Common myeloid progenitor, CD34-positive (primary cell): ENCODE measurements around the gene CRYAA.

Experiments
- CTCF ChIA-PET: fragments of 350-600 bp; sonication (Branson Sonifier 250); formaldehyde crosslinking; loops from one replicate; lab custom pipeline; 2021; ENCODE audit warnings: antibody characterized with exemption; lab: Charles Lee
- POLR2A ChIA-PET: fragments of 350-600 bp; sonication (Branson Sonifier 250); formaldehyde crosslinking; loops from one replicate; lab custom pipeline; 2021; ENCODE audit warnings: antibody characterized with exemption; lab: Charles Lee
- DNase-seq, 3 donors: peaks; one replicate each; pipeline versions ENCODE4 v3.0.0 to v3.0.0-alpha.2; 2013
- H3K27ac ChIP-seq, 2 experiments: 1 replicate in 1 of 2; 2 replicates in 1 of 2; pipeline ENCODE4 v1.7.0; 2013; ENCODE audit warnings: inconsistent platforms in 2 of 2, low read length in 2 of 2, mild to moderate bottlenecking in 2 of 2, low read depth in 1 of 2, moderate library complexity in 1 of 2; ENCODE audit not compliant: severe bottlenecking in 2 of 2, insufficient read depth in 1 of 2, poor library complexity in 1 of 2
- H3K27me3 ChIP-seq, 5 experiments: replicated peaks in 2 of 5; 1 replicate in 3 of 5; 2 replicates in 2 of 5; pipeline versions ENCODE4 v1.6.1 to v1.7.0; 2013; ENCODE audit warnings: low read length in 4 of 5, mild to moderate bottlenecking in 2 of 5, moderate library complexity in 2 of 5, inconsistent platforms in 1 of 5; ENCODE audit not compliant: insufficient read depth in 5 of 5, control insufficient read depth in 4 of 5
- H3K36me3 ChIP-seq, 4 experiments: 1 replicate in 2 of 4; 2 replicates in 2 of 4; pipeline versions ENCODE4 v1.6.1 to v1.7.0; 2013; ENCODE audit warnings: low read length in 3 of 4, control low read depth in 1 of 4, mild to moderate bottlenecking in 1 of 4; ENCODE audit not compliant: control insufficient read depth in 4 of 4, insufficient read depth in 4 of 4
- H3K4me1 ChIP-seq, 4 experiments: 1 replicate in 3 of 4; 2 replicates in 1 of 4; pipeline versions ENCODE4 v1.6.1 to v1.7.1; 2013; ENCODE audit warnings: low read length in 3 of 4, mild to moderate bottlenecking in 3 of 4, control low read depth in 1 of 4, inconsistent platforms in 1 of 4, moderate library complexity in 1 of 4; ENCODE audit not compliant: control insufficient read depth in 4 of 4, insufficient read depth in 4 of 4; ENCODE audit errors: control extremely low read depth in 1 of 4
- H3K4me3 ChIP-seq, 7 experiments: 1 replicate in 4 of 7; 2 replicates in 3 of 7; pipeline versions ENCODE4 v1.5.1 to v1.7.0; 2013; ENCODE audit warnings: mild to moderate bottlenecking in 7 of 7, low read length in 6 of 7, moderate library complexity in 6 of 7, inconsistent platforms in 2 of 7, low read depth in 2 of 7, control low read depth in 1 of 7; ENCODE audit not compliant: insufficient read depth in 4 of 7, control insufficient read depth in 1 of 7; ENCODE audit errors: extremely low read depth in 1 of 7
- H3K9me3 ChIP-seq, 5 experiments: 1 replicate in 4 of 5; 2 replicates in 1 of 5; pipeline versions ENCODE4 v1.6.1 to v1.7.1; 2013; ENCODE audit warnings: low read length in 4 of 5, mild to moderate bottlenecking in 2 of 5, inconsistent platforms in 1 of 5, low read depth in 1 of 5, moderate library complexity in 1 of 5; ENCODE audit not compliant: control insufficient read depth in 4 of 5, insufficient read depth in 2 of 5; ENCODE audit errors: control extremely low read depth in 1 of 5
- WGBS: methylation state at CpG from one replicate; pipeline ENCODE4 v1.1.5; 2013; ENCODE audit not compliant: insufficient coverage; 5-methylcytosine and 5-hydroxymethylcytosine counted together

CRYAA gene

DNA sequence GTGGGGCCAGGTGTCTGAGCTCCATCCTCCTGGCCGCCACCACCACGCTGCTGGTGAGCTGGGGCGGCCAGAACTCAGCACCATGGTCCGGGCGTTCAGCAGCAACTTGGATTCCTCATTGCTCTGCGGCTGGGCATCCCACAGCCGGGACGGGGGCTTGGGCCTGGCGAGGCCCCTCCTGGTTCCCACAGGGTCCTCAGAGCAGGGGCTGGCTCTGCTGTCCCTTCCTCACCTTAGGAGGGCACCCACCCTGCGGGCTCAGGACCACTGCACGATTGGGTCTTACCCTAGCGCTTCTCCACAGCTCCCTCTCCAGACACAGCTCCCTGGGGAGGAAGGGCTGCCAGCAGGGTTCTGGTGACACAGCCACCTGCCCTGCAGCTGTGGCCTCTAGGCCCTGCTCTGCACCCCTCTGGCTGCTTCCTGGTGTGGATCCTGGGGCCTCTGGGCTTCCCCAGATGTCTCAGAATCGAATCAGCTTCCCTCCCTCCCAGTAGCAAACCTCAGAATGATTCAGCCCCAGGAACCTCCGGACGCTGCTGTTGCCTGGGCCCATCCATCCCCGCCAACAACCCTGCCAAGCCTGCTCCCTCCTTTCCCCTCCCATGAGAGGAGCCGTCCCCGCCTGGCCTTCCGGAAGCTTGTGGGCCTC lies 25.0 kb downstream of the CRYAA start:
- peaks cover 0 to 7% (median 0%) of the 10 kb centered on the region in 5 experiments for H3K9me3 ChIP-seq
- H3K27me3 ChIP-seq = peaks cover 0 to 7% (median 2%) of the 10 kb centered on the region in 5 experiments
- DNase-seq = peak; percentile 19 to 75 (median 73)
- H3K27ac ChIP-seq = no peak overlapping the region
- ChIA-PET CTCF (interaction anchor here (1.6 kb wide), 1 partner anchor 18 kb away, joined by 4 read pairs; no protein-coding TSS in a partner anchor), POLR2A (no interaction called here)
- H3K36me3 ChIP-seq = no peaks in the 10 kb centered on the region
- H3K4me1 ChIP-seq = peaks cover 0 to 15% (median 6%) of the 10 kb centered on the region in 4 experiments
- no peak overlapping the region for H3K4me3 ChIP-seq
- 58% methylated on average over 14 of the region's 19 CpGs for WGBS

GRCh38 chr21:43194303-43195120 lies 25.7 kb downstream of the CRYAA start:
- H3K36me3 ChIP-seq = no peaks in the 10 kb centered on the region
- CTCF ChIA-PET = no interaction called here
- no peak overlapping the region for H3K27ac ChIP-seq
- H3K4me1 ChIP-seq = peaks cover 0 to 15% (median 6%) of the 10 kb centered on the region in 4 experiments
- H3K27me3 ChIP-seq = peaks cover 0 to 7% (median 2%) of the 10 kb centered on the region in 5 experiments
- H3K4me3 ChIP-seq = no peak overlapping the region
- peaks cover 0 to 7% (median 0%) of the 10 kb centered on the region in 5 experiments for H3K9me3 ChIP-seq
- POLR2A ChIA-PET = no interaction called here
- DNase-seq = no peak
- WGBS = 88% methylated on average over 15 of the region's 23 CpGs

- ChIA-PET POLR2A (no interaction called here), CTCF (no interaction called here)
- 86% methylated on average over 28 of the region's 32 CpGs for WGBS
- DNase-seq = no peak
- Histone ChIP-seq H3K9me3 (peaks cover 0 to 10% (median 5%) of the 10 kb centered on the region in 5 experiments), H3K27me3 (peaks cover 0 to 5% (median 2%) of the 10 kb centered on the region in 5 experiments), H3K4me3 (no peak overlapping the region), H3K27ac (no peak overlapping the region), H3K4me1 (peaks cover 0 to 15% (median 6%) of the 10 kb centered on the region in 4 experiments), H3K36me3 (no peaks in the 10 kb centered on the region)
These were observed 26.6 kb downstream of the CRYAA start for GRCh38 chr21:43195121-43196021.

- Histone ChIP-seq H3K4me3 (no peak overlapping the region), H3K4me1 (peaks cover 0 to 15% (median 6%) of the 10 kb centered on the region in 4 experiments), H3K9me3 (peaks cover 0 to 19% (median 8%) of the 10 kb centered on the region in 5 experiments), H3K27ac (no peak overlapping the region), H3K36me3 (no peaks in the 10 kb centered on the region), H3K27me3 (peaks cover 0 to 5% (median 2%) of the 10 kb centered on the region in 5 experiments)
- ChIA-PET CTCF (no interaction called here), POLR2A (no interaction called here)
- 85% methylated on average over 6 of the region's 6 CpGs for WGBS
- no peak for DNase-seq
These were observed 28.0 kb downstream of the CRYAA start for GRCh38 chr21:43196826-43197225.

DNA sequence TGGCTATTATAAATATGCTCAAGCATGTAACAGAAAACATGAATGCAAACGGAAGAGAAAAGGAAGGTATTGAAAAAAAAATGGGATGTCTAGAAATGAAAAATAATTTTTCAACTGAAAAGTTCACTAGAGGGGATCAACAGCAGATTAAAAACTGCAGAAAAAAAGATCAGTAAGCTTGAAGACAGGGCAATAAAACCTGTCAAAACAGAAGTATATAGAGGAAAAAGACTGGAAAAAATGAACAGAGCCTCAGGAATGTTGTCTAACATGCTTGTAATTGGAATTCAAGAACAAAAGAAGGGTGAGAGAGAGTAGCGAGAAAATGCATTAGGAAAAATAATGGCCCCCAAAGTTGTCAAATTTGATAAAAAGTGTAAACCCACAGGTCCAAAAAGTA lies 29.6 kb downstream of the CRYAA start:
- DNase-seq = no peak
- Histone ChIP-seq H3K9me3 (peaks cover 0 to 20% (median 8%) of the 10 kb centered on the region in 5 experiments), H3K27ac (no peak overlapping the region), H3K27me3 (peaks cover 0 to 2% (median 0%) of the 10 kb centered on the region in 5 experiments), H3K4me1 (peaks cover 0 to 14% (median 6%) of the 10 kb centered on the region in 4 experiments), H3K36me3 (no peaks in the 10 kb centered on the region), H3K4me3 (no peak overlapping the region)
- ChIA-PET CTCF (no interaction called here), POLR2A (no interaction called here)
- WGBS = no CpG with 5 or more reads among the region's 2 CpGs

- peaks cover 0 to 2% (median 0%) of the 10 kb centered on the region in 5 experiments for H3K27me3 ChIP-seq
- ChIA-PET CTCF (interaction anchor here (0.9 to 1.6 kb wide), 4 partner anchors 10 to 425 kb away, joined by 3 read pairs; no protein-coding TSS in a partner anchor), POLR2A (interaction anchor here (0.8 kb wide), 1 partner anchor 68 kb away, joined by 3 read pairs; no protein-coding TSS in a partner anchor)
These were observed 32.7 kb downstream of the CRYAA start for GRCh38 chr21:43201491-43201890.

More at GRCh38 chr21:43201491-43201890, 32.7 kb downstream of the CRYAA start:
- Histone ChIP-seq H3K36me3 (no peaks in the 10 kb centered on the region), H3K27ac (no peak overlapping the region), H3K4me3 (no peak overlapping the region), H3K9me3 (peaks cover 0 to 20% (median 8%) of the 10 kb centered on the region in 5 experiments), H3K4me1 (no peaks in the 10 kb centered on the region)
- peak in 2 of 3 donors; percentile 11 to 16 for DNase-seq
- WGBS = no CpG with 5 or more reads among the region's 1 CpG
